Right kidney (tissue), 1 donor: Measurements from ENCODE around the gene TBL1Y.
"Not testable (repeated sequence)": the region's sequence is repeated elsewhere in the genome, so short reads cannot be mapped to it uniquely, and the experiment has no call there.

Experiments
- DNase-seq: peaks from one replicate; pipeline ENCODE4 v3.0.0-alpha.2; 2016

TBL1Y gene

DNA sequence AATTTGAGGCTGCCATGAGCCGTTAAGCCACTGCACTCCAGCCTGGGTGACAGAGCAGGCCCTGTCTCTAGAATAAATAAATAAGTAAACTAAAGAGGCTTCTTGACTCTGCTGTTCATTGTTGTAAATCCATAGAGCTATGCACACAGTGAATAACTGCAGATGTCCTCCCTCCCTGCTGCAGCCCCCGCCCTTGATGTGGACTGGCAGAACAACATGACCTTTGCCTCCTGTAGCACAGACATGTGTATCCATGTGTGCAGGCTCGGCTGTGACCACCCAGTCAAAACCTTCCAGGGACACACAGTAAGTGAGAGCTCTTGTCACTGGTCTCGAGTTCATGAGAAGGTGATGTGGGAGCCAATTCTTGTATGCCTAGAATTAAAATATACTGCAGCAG lies 170.1 kb downstream of the TBL1Y start:
- not testable (repeated sequence) for DNase-seq

DNA sequence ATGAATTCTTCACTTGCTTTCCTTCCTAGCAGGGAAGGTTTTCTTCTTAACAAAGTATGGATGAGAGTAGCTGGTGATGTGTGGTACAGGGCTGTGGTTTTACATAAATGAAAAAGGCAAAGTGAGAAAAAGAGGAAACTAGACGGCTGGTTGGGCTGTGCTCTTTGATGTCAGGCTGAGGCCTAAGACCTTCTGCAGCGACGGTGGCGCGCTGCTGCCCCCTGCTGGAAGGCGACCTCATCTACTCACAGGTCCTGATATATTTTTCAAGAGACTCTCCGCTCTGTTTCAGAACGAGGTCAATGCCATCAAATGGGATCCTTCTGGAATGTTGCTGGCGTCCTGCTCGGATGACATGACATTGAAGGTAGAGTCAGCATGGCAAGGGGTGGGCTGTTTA lies 175.1 kb downstream of the TBL1Y start:
- DNase-seq: peak; percentile 28

DNA sequence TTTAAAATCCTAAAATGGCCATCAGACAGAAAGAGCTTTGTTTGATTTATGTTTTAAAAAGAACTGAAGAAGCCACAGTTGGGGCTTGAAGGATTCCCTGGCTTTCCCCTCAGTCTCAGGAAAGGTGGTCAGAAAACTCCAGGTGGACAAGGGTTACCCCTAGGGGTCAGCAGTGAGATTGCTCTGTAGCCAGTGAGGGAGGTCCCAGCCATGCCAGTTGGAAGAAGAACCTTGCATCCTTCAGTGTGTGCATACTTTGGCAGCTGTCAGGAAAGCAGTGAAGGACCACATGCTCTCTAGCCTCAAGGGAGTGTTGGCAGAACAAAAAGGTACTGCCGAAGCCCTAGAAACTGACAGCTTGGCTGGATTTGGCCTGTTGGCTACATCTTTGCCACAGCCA lies 182.3 kb downstream of the TBL1Y start:
- DNase-seq: no peak

- no peak for DNase-seq
These were observed 183.9 kb downstream of the TBL1Y start for GRCh38 chrY:7094365-7094764.

DNA sequence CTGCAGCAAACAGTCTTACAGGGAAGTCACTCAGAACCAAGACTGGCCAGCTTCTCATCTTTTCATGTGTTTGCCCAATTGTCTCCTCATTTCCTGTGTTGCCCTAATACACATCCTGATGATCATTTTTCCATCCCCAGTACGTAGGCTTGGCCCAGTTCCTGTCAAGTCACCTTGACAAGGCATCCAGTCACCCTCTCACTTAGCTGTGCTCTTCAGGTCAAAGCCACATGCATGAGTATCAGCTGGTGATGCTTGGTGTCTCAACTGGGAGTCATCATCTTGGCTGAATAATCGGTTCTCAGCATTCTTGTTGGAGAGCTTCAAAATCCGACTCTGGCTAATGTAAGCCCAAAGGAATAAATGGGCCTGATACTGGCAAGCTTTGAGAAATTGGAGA lies 186.5 kb downstream of the TBL1Y start:
- DNase-seq: no peak

GRCh38 chrY:7099742-7100141 lies 189.2 kb downstream of the TBL1Y start:
- no peak for DNase-seq

GRCh38 chrY:7102680-7103079 lies 192.2 kb downstream of the TBL1Y start:
- DNase-seq: no peak

DNA sequence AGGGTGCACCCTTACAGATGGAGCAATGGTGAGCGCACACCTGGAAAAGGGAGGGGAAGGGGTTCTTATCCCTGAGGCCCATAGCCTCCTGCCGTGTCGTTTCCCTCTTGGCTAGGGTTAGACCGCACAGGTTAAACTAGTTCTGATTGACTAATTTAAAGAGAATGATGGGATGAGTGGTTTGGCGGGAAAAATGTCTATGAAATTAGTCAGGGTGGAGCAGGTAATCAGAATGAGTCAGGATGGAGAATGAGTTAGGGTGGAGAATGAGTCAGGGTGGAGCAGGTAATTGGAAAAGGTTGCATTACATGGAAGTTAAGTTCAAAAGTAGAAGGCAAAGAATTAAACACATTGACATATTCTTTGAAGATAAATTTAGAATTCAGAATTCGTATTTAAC lies 196.7 kb downstream of the TBL1Y start:
- no peak for DNase-seq

- DNase-seq: no peak
These were observed 199.6 kb downstream of the TBL1Y start for GRCh38 chrY:7110086-7110485.

DNA sequence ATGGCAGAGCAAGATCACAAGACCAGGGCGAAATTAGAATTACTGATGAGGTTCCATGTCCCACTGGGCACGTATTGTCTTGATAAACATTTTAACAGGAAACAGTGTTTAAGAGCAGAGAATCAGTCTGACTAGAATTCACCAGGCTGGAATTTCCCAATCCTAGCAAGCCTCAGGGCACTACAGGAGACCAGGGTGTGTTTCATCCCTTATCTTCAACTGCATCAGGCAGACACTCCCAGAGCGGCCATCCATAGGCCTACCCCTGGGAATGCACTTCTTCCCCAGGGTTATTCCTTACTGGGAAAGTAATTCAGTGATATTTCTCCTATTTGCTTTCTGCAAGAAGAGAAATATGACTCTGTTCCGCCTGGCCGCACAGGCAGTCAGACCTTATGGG lies 205.4 kb downstream of the TBL1Y start:
- no peak for DNase-seq

DNA sequence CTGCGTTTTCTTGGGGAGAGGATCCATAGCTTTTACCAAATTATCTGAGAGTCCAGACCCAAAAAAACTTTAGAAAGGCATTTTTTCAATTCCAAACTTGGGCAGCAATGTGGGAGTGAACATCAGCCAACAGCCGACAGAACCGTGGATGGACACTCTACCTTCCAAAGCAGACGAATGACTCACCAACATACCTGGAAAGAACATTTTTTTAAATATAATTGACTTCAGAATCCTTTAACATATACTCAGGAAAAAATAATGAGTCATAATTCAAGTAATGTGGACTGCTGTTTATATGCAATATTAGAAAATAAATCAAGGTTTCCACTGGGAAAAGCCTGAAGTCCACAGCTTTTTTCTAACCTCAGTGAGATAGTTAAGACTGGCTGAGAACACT lies 211.7 kb downstream of the TBL1Y start:
- no peak for DNase-seq

- no peak for DNase-seq
These were observed 214.9 kb downstream of the TBL1Y start for GRCh38 chrY:7125136-7126056.

DNA sequence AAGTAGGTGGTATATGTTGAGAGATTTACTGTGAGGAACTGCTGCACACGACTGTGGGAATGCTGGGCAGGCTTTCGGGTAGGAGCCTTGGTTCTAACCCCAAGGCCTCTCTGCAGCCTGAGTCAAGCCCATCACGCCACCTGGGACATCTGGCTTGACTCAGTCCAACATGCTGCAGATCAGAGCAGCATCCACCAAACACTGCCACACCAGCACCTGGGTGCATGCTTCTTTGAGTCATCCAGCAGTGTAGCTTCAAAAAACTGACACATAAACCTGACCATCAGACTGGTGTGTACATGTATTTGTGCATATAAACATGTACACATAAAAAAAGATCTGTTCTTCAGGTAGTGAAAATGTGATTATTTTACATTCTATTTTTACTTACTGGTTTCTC lies 217.7 kb downstream of the TBL1Y start:
- no peak for DNase-seq
